Stimulated activated memory B cell treated with anti-CD40 and anti-IgM and Interleukin-4, amounts not matched to agents 10 μg/mL and 1 μg/mL and 100 μg/mL, for 72 hours (primary cell): ENCODE data around the gene UGT3A2.

ENCODE experiments used
- ATAC-seq: fragments of 150-1000 bp; cut with Tn5 transposase; 2 replicates; pipeline ENCODE4 v1.10.0; 2021
- H3K27ac Mint-ChIP-seq: one replicate; pipeline ENCODE4 v1.8.0; 2022; ENCODE audit warnings: mild to moderate bottlenecking, mixed read lengths
- H3K27me3 Mint-ChIP-seq: one replicate; pipeline ENCODE4 v1.8.0; 2022; ENCODE audit warnings: mixed read lengths
- H3K36me3 Mint-ChIP-seq: one replicate; pipeline ENCODE4 v1.8.0; 2022; ENCODE audit warnings: mixed read lengths
- H3K4me1 Mint-ChIP-seq: one replicate; pipeline ENCODE4 v1.8.0; 2022; ENCODE audit warnings: mixed read lengths
- H3K4me3 Mint-ChIP-seq: one replicate; pipeline ENCODE4 v1.8.0; 2022; ENCODE audit warnings: mild to moderate bottlenecking, moderate library complexity, mixed read lengths
- H3K9me3 Mint-ChIP-seq: one replicate; pipeline ENCODE4 v1.8.0; 2022; ENCODE audit warnings: mixed read lengths

Gene UGT3A2

DNA sequence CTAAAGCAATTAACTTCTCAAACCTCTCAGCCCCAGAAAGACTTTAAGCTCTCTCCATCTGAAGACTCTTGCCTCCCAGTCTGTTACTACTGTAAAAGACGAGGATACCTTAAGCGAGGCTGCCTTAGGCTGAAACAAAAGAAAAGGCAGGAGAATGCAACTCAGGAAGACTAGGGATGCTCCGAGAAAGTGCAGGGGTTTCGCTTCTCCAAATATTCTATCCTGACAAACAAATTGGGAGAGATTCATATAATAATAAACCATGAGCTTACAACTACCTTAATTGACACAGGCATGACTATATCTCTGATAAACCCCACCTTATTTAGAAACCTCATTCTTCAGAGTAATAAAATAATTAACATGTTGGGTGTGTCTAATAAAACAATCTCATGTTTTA, 70.6 kb downstream of the UGT3A2 start:
- Mint-ChIP-seq H3K27me3 (peaks cover 9% of the 10 kb centered on the region), H3K4me3 (no peak overlapping the region), H3K27ac (no peak overlapping the region), H3K9me3 (peaks cover 4% of the 10 kb centered on the region), H3K36me3 (no peaks in the 10 kb centered on the region), H3K4me1 (no peaks in the 10 kb centered on the region)
- ATAC-seq = no peak

DNA sequence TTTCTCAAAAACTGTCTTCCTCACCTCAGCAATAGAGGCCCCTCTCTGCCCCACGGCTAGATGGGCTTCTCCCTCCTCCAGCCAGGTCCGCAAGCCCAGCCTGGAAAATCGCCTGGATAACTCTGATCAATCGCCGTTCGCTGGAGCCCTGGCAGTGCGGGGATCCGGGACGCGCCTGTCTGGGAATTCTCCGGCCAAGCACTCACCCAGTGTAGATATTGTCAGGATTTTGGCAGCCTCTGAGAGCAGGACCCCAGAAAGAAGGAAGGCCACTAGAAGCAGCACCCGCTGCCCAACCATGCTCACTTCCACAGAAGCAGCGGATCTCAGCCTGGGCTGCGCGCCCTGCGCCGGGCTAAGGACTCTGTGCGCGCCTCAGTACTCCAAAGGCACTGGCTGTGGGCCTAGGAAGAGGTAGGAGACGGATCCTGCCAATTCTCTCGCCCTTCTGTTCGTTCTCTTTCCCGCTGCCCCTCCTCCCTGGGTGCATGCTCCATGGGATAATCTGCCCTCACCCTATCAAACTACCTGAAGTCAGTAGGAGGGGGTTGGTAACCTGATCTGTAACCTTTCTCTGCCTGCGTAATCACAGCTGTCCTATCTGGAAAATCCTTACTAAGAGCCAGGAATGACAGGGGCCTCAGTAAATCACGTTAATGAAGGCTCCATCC, 75.6 kb downstream of the UGT3A2 start, which contains the start of gene UGT3A1:
Gene UGT3A1 (minus strand): TSS at position 450 of the 671 bp plus-strand sequence. CDS start 150 bp downstream, at position 300.
- Mint-ChIP-seq H3K27ac (no peak within 1 kb of the TSS), H3K4me1 (no peaks in the 10 kb centered on the region), H3K9me3 (no peaks in the 10 kb centered on the region), H3K36me3 (no peaks in the 10 kb centered on the region), H3K27me3 (peaks cover 21% of the 10 kb centered on the region), H3K4me3 (no peak within 1 kb of the TSS)
- ATAC-seq = no peak

DNA sequence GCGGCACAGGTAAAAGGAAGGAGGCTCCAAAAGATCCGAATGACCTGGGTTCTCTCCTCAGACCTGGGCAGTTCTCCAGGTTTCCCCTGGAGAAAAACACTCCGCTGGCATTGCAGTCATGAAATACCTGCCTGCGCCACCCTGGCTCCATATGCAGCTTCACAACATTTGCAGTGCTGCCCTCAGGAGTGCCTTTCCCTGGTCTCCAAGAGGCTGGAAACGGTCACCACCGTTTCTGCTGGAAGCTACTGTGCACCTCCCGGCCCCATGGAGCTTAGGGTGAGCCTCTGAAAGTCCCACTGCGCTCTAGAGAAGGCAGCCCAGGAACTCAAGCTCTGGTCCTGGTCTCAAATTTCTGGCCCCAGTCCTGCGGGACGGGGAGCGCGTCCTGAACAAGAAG, 76.2 kb downstream of the UGT3A2 start:
- H3K4me1 Mint-ChIP-seq = no peaks in the 10 kb centered on the region
- no peaks in the 10 kb centered on the region for H3K9me3 Mint-ChIP-seq
- no peak for ATAC-seq
- H3K4me3 Mint-ChIP-seq = no peak overlapping the region
- H3K27ac Mint-ChIP-seq = no peak overlapping the region
- H3K27me3 Mint-ChIP-seq = peaks cover 21% of the 10 kb centered on the region
- no peaks in the 10 kb centered on the region for H3K36me3 Mint-ChIP-seq

DNA sequence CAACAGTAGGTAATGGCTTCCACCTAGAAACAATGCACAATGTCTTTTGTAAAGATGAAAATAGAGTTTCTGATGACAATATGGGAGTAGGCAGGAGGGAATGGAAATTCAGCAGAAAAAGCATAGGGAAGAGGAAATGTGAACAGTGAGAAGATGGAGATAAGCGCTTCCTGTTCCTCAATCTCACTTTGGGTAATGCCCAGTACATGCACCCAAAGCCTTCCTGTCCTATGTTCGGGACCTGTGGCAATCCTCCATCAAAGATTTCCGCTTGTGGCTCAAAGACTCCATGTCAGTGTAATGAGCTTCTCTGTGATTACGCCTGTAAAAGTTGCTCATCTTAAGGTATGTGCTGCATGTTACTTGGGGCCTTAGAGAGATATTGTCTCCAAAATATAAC, 78.2 kb downstream of the UGT3A2 start:
- peaks cover 21% of the 10 kb centered on the region for H3K27me3 Mint-ChIP-seq
- no peak for ATAC-seq
- H3K27ac Mint-ChIP-seq = no peak overlapping the region
- no peaks in the 10 kb centered on the region for H3K9me3 Mint-ChIP-seq
- H3K36me3 Mint-ChIP-seq = no peaks in the 10 kb centered on the region
- H3K4me1 Mint-ChIP-seq = no peaks in the 10 kb centered on the region
- H3K4me3 Mint-ChIP-seq = no peak overlapping the region

DNA sequence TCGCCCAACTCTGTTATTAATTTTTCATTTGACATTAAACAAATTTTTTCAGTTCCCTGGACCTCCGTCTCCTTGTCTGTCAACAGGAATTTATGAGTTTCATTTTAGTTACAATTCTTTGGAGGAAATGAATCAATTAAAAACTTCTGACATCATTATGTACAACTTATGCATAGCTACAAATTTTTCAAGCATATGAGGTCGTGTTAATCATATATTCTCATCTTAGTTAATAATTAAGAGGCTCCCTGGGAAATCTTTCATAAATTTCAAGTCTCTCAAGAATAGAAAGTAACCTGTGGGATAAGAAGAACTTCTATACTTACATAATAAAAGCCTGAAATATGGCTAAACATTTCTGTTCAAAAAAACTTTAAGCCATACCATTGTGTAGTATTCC, 78.9 kb downstream of the UGT3A2 start:
- no peak overlapping the region for H3K4me3 Mint-ChIP-seq
- peaks cover 21% of the 10 kb centered on the region for H3K27me3 Mint-ChIP-seq
- H3K9me3 Mint-ChIP-seq = peaks cover 2% of the 10 kb centered on the region
- no peak overlapping the region for H3K27ac Mint-ChIP-seq
- no peak for ATAC-seq
- no peaks in the 10 kb centered on the region for H3K4me1 Mint-ChIP-seq
- no peaks in the 10 kb centered on the region for H3K36me3 Mint-ChIP-seq
